ENCODE measurements around the gene SCAMP3. TPM values are rescaled to one million over a fixed set of nuclear protein-coding genes. Genes with fewer than 3 reads are reported as not detected.

The SCAMP3 gene
- total RNA-seq, 3 donors from 2014 or later (not counting 1 experiment from before 2014, with no cell fraction given): 59.7 to 72.1 (median 65.0) TPM

- H3K9me3 Mint-ChIP-seq: no peaks in the 10 kb centered on the region
- peak within 1 kb of the TSS; percentile 94 for H3K4me3 Mint-ChIP-seq
- H3K4me1 Mint-ChIP-seq: peaks cover 25 to 33% of the 10 kb centered on the region in 2 donors
- H3K27me3 ChIP-seq (ENCODE audit: control insufficient read depth, insufficient read depth, low read length): no peaks in the 10 kb centered on the region
- ATAC-seq: no peak
- no peaks in the 10 kb centered on the region for H3K27me3 Mint-ChIP-seq (ENCODE audit: low read depth in 2 of 2)
- intact Hi-C loops (cut with micrococcal nuclease): loop anchor here (1.0 to 5.0 kb wide), 4 partner anchors 18 to 384 kb away; no protein-coding TSS in a partner anchor
- whole genome bisulfite sequencing (ENCODE audit: insufficient coverage): 37% methylated on average over 13 of the region's 17 CpGs
- DNase-seq: no peak
- H3K4me3 ChIP-seq (ENCODE audit: low read length): peak within 1 kb of the TSS; percentile 81
- no peaks in the 10 kb centered on the region for H3K9me3 ChIP-seq (ENCODE audit: control insufficient read depth, insufficient read depth, low read length)
- H3K27ac ChIP-seq (ENCODE audit: low read length): peak within 1 kb of the TSS; percentile 100
- H3K4me1 ChIP-seq (ENCODE audit: control insufficient read depth, insufficient read depth, low read length): peaks cover 26% of the 10 kb centered on the region
- H3K27ac Mint-ChIP-seq: peak within 1 kb of the TSS; percentile 92 to 96
- H3K36me3 Mint-ChIP-seq: no peaks in the 10 kb centered on the region
- TF ChIP-seq CTCF (IDR thresholded peaks at IDR 0.05): no peak
- no peaks in the 10 kb centered on the region for H3K36me3 ChIP-seq (ENCODE audit: control insufficient read depth, insufficient read depth, low read length)
Measured at GRCh38 chr1:155207806-155208540, 54.2 kb downstream of the SCAMP3 start, which contains the start of gene THBS3. TSS of gene THBS3 (minus strand) at chr1:155207897. CDS start at chr1:155207876, 21 bp downstream.

- Mint-ChIP-seq H3K4me3 (peak overlapping the region; percentile 60), H3K36me3 (no peaks in the 10 kb centered on the region), H3K27me3 (ENCODE audit: low read depth in 2 of 2) (no peaks in the 10 kb centered on the region), H3K9me3 (no peaks in the 10 kb centered on the region), H3K27ac (peak overlapping the region; percentile 92 to 96), H3K4me1 (peaks cover 25 to 33% of the 10 kb centered on the region in 2 donors)
- WGBS (ENCODE audit: insufficient coverage): 40% methylated on average over 13 of the region's 13 CpGs
- TF ChIP-seq CTCF (IDR thresholded peaks at IDR 0.05): peak; percentile 92
- no peaks in the 10 kb centered on the region for H3K27me3 ChIP-seq (ENCODE audit: control insufficient read depth, insufficient read depth, low read length)
- peak overlapping the region; percentile 100 for H3K27ac ChIP-seq (ENCODE audit: low read length)
- peak; percentile 87 to 95 for DNase-seq
- peak; percentile 31 to 51 (median 50) for ATAC-seq
- H3K4me1 ChIP-seq (ENCODE audit: control insufficient read depth, insufficient read depth, low read length): peaks cover 26% of the 10 kb centered on the region
- no peaks in the 10 kb centered on the region for H3K36me3 ChIP-seq (ENCODE audit: control insufficient read depth, insufficient read depth, low read length)
- H3K9me3 ChIP-seq (ENCODE audit: control insufficient read depth, insufficient read depth, low read length): no peaks in the 10 kb centered on the region
- H3K4me3 ChIP-seq (ENCODE audit: low read length): no peak overlapping the region
- intact Hi-C loops (cut with micrococcal nuclease): loop anchor here (1.0 to 5.0 kb wide), 4 partner anchors 19 to 385 kb away; no protein-coding TSS in a partner anchor
Measured at GRCh38 chr1:155206891-155207805, 55.0 kb downstream of the SCAMP3 start.

Other genes starting within 250 kb of the SCAMP3 start
- gene DCST2, start 228.6 kb downstream of the SCAMP3 start, total RNA-seq: under 1 TPM; 0.30 to 0.92 (median 0.32) TPM
- under 1 TPM in 2 of 3 donors, not detected in 1; 0.35 to 0.60 TPM for gene DCST1, start 228.5 kb downstream of the SCAMP3 start, total RNA-seq
- 10 to 100 TPM; 54.6 to 83.2 (median 64.7) TPM for gene ADAM15, start 211.0 kb downstream of the SCAMP3 start, total RNA-seq
- 1 to 10 TPM; 4.6 to 6.8 (median 5.5) TPM for gene EFNA4, start 198.6 kb downstream of the SCAMP3 start, total RNA-seq
- gene EFNA3, start 183.5 kb downstream of the SCAMP3 start, total RNA-seq: 1 to 10 TPM in 1 of 3 donors, under 1 TPM in 2; 0.52 to 1.1 (median 0.68) TPM
- 1 to 10 TPM; 1.5 to 1.9 (median 1.9) TPM for gene EFNA1, start 134.5 kb downstream of the SCAMP3 start, total RNA-seq
- gene SLC50A1, start 126.5 kb downstream of the SCAMP3 start, total RNA-seq: 10 to 100 TPM; 31.7 to 33.5 (median 32.7) TPM
- gene DPM3, start 121.8 kb downstream of the SCAMP3 start, total RNA-seq: 10 to 100 TPM; 26.8 to 45.7 (median 41.5) TPM
- gene KRTCAP2, start 89.1 kb downstream of the SCAMP3 start, total RNA-seq: 100 to 1,000 TPM in 2 of 3 donors, 10 to 100 TPM in 1; 95.3 to 113 (median 104) TPM
- 1 to 10 TPM in 2 of 3 donors, under 1 TPM in 1; 0.94 to 4.9 (median 2.5) TPM for gene TRIM46, start 88.5 kb downstream of the SCAMP3 start, total RNA-seq
- gene THBS3, start 54.5 kb downstream of the SCAMP3 start, total RNA-seq: 10 to 100 TPM; 16.2 to 19.4 (median 18.6) TPM
- 10 to 100 TPM; 22.3 to 28.5 (median 27.9) TPM for gene MTX1, start 53.7 kb downstream of the SCAMP3 start, total RNA-seq
- gene ENTREP3, start 6.9 kb downstream of the SCAMP3 start, total RNA-seq: 1 to 10 TPM; 6.9 to 10.0 (median 8.9) TPM
- 10 to 100 TPM; 70.4 to 97.5 (median 84.4) TPM for gene CLK2, start 11.1 kb upstream of the SCAMP3 start, total RNA-seq
- gene HCN3, start 15.1 kb upstream of the SCAMP3 start, total RNA-seq: 1 to 10 TPM; 2.0 to 3.4 (median 2.6) TPM
- under 1 TPM in 1 of 3 donors, not detected in 2; 0.12 TPM for gene PKLR, start 39.1 kb upstream of the SCAMP3 start, total RNA-seq
- gene FDPS, start 46.5 kb upstream of the SCAMP3 start, total RNA-seq: 100 to 1,000 TPM; 105 to 110 (median 105) TPM
- 10 to 100 TPM; 20.4 to 24.7 (median 21.5) TPM for gene RUSC1, start 58.5 kb upstream of the SCAMP3 start, total RNA-seq